GM21515 (cell line): Measurements from ENCODE around the gene RRP1B.

Source experiments
- ATAC-seq: cut with Tn5 transposase; IDR thresholded peaks from one replicate; pipeline ENCODE4 v1.9.1; 2021; ENCODE audit not compliant: unreplicated experiment

The RRP1B gene

DNA sequence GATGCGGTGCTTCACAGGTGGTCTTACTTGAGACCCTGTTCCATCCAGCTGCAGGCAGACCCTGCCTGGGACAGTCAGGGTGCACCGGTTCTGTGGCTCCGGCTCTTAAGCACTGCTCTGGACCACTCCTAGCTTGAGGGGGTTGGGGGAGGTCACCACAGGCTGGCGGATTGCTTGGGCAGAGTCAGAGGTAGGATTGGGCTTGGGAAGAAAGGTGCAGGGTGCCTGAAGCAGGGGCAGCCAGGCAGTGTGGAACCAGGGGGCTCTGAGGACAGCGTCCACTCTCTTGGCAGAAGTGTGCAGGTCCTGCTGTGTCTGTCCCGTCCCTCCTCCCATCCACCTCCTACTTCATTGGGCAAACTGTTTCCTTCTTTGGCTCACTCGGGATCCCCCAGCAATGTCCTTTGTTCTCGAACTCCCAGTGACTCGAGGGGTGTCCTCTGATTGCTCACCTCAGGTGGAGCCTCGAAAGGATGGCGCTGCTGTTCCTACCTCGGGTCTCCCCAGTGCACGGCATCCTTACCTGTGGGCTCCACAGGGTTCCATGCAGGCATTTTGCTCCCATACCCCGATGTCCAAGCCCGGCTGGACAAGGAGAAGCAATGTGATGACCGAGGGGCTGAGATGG, 61.3 kb downstream of the RRP1B start:
- ATAC-seq, result no peak

DNA sequence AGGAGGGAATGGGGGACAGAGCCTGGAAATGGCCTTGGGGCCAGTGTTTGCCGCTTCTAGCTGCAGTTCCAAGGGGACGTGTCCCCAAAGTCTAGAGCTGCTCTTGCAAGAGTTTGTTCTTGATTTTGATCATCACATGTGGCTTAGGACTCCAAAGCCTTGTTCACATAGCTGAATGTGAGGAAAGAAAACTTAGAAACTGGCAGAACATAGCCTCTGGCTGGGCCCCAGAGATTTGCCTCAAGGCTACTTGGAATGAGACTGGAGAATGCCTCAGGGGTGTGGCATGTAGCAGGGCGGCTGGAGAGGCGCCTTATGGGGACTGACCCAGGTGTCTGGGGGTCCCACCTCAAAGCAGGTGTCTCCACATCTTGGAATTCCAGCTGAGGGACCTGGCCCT, 61.8 kb downstream of the RRP1B start:
- ATAC-seq, result no peak

DNA sequence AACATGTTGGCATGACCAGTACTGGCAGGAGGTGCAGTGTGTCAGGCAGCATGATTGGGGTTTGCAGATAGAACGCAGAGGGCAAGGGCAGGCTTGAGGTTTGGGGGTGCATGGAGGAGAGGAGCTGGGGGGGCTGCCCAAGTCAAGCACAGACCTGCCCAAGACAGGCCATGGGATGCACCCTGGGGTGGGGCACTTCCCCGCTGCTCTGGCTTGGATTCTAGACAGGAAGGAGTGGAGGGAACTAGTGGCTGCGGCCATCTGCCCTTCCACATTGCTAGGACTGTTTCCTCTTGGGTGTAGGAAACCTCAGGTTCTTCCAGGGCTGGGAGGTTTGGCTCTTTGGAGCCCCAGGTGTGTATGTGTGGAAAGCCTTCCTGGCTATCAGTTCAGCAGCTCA, 62.6 kb downstream of the RRP1B start:
- no peak for ATAC-seq

DNA sequence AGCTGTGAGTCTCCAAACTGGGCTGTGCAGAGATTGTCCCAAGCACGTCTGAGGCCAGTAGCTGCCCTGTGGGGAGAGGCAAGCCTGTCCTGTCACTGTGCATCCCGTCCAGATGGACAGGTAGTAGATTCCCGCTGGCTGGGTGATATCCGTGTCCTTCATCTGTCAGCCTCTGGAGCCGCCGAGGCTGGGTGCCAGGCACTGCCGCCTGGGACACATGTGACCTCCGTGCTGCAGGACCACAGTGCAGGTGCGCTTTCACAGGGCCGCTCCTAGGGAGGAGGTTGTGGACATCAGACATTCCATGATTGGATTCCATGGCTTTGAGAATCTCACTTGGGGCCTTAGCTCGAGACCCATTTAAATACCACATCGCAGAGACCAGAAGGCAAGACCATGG, 64.3 kb downstream of the RRP1B start:
- ATAC-seq, result no peak

DNA sequence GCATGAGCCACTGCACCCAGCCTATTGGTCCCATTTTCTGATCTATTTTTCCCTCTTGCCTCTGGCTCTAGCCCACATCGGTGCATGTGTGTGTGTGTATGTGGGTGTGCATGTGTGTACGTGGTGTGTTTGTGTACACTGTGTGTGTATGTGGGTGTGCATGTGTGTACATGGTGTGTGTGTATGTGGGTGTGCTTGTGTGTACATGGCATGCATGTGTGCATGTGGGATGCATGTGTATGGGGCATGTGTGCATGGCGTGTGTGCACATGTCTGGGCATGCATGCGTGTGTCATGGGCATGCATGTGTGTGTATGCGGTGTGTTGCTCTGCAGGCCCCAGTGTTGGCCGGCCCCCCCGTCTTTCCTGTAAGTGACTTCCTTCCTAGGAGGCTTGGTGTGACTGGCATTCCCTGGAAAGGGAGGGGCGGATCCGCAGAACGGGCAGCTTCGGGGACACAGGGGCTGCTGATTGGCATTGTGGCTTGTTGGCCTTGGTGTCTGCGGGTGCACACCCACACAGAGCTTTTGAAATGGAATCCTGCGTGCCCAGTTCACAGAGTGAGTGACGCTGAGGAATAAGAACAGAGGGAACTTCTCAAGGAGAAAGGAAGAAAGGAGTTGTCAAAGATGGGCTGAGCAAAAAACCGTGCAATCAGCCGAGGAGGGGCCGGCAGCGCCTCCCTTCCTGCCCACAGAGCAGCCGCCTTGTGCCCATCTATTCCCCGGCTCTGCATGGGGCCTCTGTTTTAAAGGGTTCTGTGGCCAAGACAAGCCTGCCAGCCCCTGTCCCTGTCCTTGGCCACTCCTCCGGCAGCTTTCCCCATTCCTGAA, 67.5 kb downstream of the RRP1B start:
- ATAC-seq, result no peak

DNA sequence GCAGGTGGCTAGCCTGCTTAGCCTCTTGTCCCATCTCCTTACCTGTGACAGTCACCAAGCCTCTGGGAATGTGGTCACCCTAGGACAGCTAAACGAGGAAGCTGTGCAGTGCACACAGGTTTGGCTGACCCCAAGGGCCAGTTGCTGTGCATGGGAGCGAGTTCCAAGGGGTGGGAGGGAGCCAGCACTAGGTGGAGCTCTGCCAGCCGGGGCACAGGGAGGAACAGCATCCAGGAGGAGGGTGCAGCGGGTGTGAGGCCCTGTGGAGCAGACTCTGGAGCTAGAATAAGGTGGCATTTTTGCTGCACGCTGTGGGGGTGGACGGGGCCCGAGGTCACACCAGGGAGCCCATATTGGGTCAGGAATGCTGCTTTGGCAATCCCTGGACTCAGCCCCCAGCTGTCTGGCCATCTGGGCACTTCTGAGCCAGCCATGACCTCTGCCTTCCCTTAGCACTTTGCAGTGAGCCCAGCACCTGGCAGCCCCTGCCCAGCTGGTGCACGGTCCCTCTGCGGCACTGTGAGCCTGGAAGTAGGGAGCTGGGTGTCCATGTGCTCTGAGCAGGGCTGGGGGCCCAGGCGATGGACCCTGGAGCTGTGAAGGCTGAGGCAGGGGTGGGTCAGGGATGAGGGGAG, 68.3 kb downstream of the RRP1B start:
- no peak for ATAC-seq

DNA sequence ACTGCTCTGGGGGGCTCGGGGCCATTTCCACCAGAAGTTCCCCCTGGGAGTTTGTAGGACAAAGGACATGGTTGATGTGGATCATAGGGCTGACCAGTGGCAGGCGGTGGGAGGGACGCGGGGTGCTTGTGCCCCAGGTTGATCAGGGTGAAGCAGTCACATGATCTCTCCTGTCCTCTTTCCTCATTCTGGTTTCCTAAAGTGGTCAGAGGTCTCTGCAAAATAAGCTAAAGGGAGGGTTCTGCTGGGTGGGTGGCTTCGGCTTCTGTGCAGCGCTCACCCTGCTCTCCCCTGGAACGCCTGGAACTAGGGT, 68.8 kb downstream of the RRP1B start:
- no peak for ATAC-seq

DNA sequence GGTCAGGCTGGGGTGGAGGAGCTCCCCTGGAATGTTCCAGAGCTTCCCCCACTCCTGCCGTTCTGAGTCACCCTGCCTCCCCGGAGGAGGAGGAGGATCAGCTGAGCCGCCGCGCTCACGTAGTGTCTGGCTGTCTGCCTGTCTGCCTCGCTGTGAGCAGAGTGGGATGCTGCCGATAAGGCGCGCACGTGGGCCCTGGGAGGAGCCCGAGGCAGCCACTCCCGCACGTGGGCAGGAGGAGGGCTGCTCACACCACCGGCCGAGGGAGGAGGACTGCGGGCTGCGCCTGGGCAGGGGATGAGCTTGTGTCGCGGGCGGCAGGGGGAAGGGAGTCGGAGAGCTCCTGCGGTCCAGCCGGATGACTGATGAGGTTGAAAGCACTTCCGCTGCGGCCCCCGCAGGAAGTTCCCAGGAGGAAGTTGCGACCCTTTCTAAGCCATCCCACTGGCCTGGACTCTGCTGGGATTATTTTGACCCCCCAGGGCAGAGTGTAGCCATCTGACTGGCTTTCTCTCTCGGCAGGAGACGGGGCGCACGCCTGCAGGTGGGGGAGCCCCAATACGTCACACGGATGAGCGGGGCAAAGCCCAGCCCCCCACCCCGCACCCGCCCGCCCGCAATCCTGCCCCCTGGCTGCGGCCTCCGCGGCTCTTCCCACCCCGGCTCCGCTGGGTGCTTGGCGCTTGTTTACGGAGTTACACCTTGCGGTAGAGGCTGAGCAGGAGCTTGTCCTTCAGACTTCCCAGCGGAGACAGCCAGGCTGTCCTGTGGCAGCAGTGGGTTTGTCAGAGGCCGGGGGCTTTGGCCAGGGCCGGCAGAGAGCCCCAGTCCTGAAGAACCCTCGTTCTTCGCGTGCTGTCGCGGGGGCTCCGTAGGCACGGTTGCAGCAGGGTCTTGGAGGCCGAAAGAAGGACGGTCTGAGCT, 69.4 kb downstream of the RRP1B start:
- ATAC-seq, result peak; percentile 60

DNA sequence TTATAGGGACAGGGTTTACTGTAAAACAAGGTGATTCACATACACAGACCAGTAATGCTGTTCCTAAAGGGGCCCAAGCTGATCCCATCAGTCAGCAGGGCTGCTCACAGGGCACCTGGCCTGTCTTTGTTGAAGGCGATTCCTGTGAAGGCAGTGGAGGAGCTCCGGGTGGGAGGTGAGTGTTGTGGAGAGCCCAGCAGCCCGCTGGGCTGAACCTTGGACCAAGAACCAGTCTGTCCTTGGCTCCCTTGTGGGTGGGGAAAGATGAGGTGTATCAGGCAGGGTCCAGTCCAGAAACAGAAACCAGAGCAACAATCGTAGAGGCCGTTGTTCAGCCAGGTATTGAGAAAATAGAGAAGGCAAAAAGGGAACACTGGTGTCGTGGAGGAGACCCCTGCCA, 72.1 kb downstream of the RRP1B start:
- ATAC-seq, result no peak

DNA sequence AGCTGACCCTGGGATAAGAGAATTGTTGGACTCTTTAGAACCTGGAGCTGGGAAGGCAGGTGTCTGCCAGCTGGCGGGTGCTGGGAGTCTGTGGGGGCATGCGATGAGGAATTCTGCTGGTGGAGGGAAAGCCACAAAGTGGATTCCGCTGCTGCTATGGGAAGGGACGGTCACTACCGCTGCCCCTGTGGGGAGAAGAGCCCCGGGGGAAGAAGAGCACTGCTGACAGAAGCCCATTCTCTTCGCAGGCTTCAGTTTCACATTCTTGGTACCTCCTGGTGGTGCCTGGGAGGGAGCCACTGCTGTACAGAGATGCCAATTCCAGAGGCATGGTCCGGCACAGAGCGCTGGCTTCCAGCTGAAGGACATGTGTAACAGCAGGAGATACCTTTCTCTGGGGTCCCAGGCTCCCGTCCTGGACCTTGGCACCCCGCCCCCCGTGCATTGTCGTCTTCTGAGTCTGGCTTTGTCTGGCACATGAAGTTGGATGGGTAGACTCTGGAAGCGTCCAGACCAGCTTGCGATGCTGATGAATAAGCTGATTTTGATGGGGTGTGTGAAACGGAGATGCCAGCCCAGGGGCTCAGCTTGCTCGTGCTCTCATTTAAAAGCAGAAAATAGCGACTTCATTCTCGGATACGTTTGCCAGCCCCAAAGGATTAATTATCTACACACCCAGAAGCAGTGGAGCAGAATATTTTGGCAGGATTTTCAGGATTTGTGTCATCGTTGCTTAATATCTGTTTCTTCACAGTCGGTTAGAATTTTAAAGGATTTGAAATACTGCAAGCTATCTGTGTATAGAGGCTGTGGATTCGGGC, 72.7 kb downstream of the RRP1B start:
- no peak for ATAC-seq

DNA sequence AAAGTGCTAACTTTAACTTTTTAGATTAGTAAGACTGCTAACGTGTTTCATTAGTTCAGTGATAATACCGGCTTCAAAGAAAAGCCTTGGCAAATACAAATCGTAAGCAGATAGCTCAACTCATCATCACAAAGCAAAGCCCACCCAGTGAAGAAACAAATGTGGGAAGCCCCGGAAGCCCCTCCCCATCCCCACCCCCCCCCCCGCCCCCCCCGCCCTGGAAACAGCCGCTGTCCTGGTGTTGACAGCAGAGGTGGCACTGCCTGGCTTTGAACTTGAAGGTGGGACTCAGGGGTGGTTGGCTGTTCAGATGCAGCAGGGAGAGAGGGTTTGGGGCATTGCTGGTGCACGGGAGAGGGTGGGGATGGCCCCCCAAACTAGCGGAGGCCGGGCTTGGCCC, 73.7 kb downstream of the RRP1B start:
- no peak for ATAC-seq

DNA sequence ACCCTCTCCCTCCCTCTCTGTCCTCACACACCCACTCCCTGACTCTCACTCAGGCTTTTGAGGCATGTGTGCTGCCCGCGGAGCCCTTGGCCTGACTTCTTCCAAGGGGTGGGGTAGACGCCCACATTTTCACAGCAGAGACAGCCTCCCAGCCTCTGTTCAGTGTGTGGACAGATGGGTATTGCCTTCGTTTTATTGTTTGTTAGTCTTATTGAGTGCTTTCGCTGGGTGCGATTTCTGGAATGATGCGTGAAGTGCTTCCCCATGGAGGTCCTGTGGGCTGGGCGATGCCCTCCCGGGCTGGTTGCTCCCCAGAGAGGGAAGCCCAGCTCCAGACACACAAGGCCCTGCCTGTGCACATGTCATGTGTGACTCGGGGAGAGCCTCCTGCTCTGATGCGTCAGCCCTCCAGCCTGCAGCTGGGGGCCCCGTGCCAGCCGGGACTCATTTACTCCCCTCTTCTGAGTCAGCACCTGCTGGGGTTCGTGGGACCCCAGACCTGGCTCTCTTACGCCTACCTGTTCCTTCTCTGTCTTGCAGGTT, 74.2 kb downstream of the RRP1B start:
- ATAC-seq, result no peak

DNA sequence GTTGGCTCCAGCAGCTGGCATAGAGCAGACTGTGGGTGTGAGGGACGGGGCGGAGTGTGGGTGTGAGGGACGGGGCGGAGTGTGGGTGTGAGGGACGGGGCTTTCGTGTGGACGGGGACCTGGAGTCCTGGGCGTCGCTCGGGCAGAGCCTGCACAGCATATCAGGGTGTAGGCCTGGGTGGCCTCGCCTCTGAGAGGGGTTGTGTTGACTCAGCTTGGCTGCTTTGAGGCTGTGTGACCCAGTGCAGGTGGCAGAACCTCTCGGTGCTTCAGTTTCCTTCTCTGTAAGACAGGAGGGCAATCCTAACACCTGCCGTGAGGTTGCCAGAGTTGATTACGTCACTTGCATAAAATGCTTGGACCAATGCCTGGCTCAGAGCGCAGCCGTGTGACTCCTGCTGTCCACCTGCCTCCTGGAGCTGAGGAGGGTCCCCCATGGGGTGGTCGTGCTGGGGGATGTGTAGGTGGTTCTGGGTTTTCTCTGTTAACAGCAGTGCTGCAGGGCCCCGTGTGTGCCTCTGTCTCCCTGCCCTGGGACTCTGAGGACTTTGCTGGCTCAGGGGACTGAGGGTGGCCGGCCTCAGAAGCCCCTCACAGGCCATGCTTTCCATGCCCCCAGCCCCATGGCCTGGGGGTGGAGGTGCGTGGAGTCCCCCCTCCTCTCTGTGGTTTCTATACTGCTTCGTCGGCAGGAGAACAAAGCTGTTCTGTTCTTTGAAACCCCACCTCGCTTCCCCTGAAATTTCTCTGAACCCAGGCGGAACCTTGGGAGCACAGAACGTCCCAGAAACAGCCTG, 75.0 kb downstream of the RRP1B start:
- no peak for ATAC-seq

DNA sequence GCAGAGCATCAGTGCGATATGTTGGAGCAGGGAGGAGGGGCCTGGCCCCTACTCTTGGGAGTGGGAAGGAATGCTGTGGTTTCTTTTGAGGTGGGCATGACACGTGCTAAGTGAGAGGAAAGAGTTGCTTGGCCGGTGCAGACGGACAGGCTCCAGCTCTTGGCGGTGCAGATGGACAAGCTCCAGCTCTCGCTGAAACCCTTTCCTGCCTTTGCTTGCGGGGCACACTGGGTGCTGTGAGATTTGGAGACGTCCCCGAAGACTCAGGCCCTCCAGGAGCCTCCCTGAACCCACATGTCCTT, 75.5 kb downstream of the RRP1B start:
- ATAC-seq, result no peak

DNA sequence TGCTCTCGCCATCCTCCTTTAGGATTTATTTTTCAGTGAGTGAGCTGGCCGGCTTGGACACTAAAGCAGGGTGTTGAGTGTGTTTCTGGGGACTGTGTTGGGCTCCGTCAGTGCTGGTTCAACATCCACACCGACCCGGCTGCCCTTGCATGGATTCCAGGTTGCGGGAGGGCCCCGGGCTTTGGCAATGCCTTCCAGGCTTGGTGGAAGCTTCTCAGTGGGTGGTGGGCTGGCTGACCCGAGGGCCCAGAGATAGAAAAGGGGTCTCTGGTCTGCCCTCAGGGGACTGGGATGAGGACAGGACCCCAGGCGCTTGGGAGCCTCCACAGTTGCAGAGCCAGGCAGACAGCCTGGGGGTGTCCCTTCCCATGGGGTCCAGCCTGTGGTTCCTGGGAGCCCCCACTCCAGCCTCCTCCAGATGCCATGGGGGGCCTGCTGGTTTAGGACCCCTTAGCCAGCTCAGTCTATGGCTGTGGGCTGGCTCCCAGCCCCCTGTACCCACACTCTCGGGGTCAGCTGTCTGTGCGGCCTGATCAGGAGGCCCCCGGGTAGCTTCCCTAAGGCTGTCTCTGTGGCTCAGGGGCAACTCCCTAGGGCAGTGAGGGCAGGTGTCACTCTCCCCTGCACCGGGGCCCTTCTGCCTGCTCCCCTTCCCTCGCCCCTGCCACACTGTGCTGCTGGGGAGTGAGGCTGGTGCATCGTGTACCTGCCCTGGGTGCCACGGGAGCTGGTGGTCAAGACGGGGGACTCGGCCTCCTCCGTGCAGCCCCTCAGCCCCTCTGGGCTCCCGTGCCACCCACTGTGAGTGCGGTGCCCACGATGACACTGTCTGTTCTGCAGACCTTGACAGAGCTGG, 76.1 kb downstream of the RRP1B start:
- ATAC-seq, result no peak

DNA sequence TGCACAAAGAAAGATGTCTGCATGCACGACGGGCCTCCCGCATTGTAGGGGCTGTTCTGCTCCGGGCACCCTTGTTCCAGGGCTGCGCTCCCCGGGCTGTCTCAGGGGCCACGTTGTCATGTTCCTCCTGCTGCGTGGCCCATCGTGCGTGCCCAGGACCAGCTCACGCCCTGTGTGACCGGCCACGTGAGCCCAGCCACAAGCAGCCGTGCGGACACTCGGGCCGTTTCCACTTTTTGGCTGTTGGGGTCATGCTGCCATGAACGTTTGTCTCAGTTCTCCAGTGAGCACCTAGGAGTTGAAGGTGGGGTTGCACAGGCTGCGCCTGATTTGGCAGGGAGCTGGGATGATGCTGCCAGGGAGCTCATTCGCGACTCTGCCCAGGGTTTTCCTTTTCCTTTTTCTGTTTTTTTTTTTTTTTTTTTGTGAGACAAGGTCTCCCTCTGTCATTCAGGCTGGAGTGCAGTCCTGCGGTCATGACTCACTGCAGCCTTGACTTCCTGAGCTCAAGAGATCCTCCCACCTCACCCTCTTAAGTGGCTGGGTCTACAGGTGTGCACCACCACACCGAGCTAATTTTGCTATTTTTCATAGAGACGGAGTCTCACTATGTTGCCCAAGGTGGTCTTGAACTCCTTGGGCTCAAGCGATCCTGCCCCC, 77.0 kb downstream of the RRP1B start:
- ATAC-seq, result no peak

DNA sequence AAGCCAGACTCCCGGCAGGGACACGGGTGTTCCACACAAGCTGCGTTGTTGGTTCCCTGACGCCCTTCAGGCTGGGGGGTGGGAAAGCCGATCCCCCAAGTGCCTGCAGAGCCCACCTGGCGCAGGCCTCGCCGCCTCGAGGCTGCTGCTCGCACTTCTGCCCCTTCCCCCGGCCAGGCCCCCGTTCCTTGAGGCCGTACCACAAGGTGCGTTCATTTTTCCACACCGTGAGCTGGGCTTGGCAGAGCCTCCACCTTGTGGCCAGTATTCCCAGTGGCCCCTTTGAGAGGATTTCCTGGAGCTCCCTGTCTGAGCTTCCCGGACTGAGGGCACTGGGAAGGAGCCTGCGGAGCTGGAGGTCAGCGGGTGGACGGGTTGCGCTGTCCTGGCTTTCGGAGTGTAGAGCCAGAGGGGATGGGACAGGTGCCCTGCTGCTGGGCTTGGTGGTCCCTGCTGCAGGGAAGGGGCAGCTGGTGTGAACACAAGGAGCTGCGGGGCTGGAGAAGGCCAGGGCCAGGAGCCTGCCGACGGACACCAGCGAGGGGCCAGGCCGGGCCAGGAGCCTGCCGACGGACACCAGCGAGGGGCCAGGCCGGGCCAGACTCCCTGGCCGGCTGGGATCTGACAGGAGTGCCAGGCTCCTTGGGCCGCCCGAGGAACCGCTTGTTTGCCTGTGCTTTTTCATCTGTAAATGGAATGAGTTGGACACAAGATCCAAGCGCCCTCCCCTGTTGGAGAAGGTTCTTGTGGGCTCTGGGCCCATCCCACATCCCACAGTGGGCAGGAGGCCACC, 78.0 kb downstream of the RRP1B start:
- no peak for ATAC-seq
